AG04449 (cell line): ENCODE data around the gene CDK6.
"Not testable (repeated sequence)": the region's sequence is repeated elsewhere in the genome, so short reads cannot be mapped to it uniquely, and the experiment has no call there.

Experiments
- CTCF ChIA-PET: fragments of 350-600 bp; formaldehyde crosslinking; extraction: SDS; loops from one replicate; lab custom pipeline; 2021; ENCODE audit warnings: antibody characterized with exemption; lab: Yijun Ruan, JAX
- POLR2A ChIA-PET: fragments of 400-600, 350-600 bp; formaldehyde crosslinking; extraction: SDS; loops from one replicate; lab custom pipeline; 2020; ENCODE audit warnings: antibody characterized with exemption, inconsistent platforms; lab: Yijun Ruan, JAX
- DNase-seq: peaks from one replicate; pipeline ENCODE4 v3.0.0-alpha.2; 2010; ENCODE audit warnings: low read depth, low spot score
- H3K4me3 ChIP-seq: 2 replicates; pipeline ENCODE4 v1.5.1; 2011; ENCODE audit warnings: low read depth, mild to moderate bottlenecking, control low read depth, low read length
- TF ChIP-seq, protein P1 (sequence below): IDR thresholded peaks from one replicate; pipeline ENCODE4 v1.5.1; 2011; ENCODE audit warnings: mild to moderate bottlenecking, moderate library complexity, low read length, control low read depth, inconsistent platforms; ENCODE audit not compliant: insufficient read depth; ENCODE audit errors: missing control alignments

Gene CDK6

DNA sequence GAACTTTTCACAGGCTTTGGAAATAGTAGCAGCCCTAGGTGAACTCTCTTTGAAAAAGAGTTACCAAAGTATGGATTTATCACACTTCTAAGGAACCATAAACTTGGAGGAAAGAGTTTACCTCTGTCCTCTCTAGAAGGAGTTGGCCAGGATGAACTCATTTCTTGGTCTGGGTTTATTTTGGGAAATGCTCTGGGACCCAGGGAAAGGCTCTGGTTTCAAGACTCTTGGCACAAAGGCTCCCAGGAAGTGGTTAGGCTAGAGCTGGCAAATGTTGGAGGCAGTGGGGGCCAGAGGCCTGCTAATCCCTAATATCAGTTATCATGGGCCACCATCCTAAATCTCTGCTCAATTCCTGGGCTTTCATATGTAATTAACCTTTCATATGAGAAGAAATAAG is 36.3 kb upstream of the CDK6 start:
- TF ChIP-seq, protein P1, sequence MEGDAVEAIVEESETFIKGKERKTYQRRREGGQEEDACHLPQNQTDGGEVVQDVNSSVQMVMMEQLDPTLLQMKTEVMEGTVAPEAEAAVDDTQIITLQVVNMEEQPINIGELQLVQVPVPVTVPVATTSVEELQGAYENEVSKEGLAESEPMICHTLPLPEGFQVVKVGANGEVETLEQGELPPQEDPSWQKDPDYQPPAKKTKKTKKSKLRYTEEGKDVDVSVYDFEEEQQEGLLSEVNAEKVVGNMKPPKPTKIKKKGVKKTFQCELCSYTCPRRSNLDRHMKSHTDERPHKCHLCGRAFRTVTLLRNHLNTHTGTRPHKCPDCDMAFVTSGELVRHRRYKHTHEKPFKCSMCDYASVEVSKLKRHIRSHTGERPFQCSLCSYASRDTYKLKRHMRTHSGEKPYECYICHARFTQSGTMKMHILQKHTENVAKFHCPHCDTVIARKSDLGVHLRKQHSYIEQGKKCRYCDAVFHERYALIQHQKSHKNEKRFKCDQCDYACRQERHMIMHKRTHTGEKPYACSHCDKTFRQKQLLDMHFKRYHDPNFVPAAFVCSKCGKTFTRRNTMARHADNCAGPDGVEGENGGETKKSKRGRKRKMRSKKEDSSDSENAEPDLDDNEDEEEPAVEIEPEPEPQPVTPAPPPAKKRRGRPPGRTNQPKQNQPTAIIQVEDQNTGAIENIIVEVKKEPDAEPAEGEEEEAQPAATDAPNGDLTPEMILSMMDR = no peak
- DNase-seq = no peak
- H3K4me3 ChIP-seq = no peak overlapping the region
- ChIA-PET CTCF (no interaction called here), POLR2A (no interaction called here)

DNA sequence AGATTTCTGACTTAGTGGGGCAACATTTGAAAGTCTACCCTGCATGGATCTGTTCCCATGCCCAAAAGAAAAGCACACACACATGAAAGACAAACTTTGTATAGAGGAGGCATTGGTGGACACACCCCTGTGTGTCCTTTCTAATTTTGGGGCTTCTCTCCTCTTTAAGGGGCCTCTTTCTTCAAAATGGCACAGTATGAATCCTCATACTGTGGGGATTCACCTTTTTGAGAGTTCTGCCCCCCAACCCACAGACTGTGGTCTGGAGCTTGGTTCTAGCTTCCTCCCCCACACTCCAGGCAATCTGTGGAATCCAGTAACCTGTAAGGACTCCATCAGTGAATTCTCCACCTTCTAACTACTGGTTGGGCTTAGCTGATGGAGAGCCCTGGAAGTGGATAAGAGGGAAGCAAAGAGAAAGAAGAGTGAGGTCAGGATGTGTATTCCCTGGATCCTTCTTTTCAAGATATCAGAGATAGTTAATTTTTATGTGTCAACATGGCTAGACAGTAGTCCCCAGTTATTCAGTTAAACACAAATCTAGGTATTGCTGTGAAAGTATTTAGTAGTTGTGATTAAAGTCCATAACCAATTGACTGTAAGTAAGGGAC is 32.4 kb upstream of the CDK6 start:
- TF ChIP-seq, protein P1 = no peak
- ChIA-PET POLR2A (no interaction called here), CTCF (no interaction called here)
- H3K4me3 ChIP-seq = no peak overlapping the region
- DNase-seq = no peak

DNA sequence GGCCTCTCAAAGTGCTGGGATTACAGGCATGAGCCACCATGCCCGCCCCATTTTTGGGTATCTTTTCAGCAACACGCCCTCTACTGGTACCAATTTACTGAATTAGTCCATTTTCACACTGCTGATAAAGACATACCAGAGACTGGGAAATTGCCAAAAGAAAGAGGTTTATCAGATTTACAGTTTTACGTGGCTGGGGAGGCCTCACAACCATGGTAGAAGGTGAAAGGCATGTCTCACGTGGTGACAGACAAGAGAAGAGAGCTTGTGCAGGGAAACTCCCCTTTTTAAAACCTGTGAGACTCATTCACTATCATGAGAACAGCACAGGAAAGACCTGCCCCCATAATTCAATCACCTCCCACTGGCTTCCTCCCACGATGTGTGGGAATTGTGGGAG is 27.8 kb upstream of the CDK6 start:
- H3K4me3 ChIP-seq, CTCF ChIA-PET, POLR2A ChIA-PET, DNase-seq: not testable (repeated sequence)

DNA sequence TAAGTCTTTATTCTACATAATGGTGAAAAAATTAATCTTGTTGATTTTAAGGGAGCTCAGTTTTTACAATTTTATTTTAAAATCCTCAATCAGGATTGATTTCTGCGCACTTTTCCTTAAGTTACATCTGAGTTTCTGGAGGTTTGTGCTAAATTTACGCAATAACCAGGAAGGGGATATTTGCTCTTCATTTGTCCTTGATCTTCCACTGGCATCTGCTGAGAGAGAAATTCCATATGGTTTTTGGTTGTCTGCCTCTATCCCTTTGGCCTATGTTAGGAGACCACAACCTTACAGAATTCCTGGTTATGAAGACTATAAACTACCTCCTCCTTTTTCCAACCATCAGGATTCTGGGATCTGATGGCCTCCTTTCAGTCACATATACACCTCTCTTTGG is 20.1 kb upstream of the CDK6 start:
- DNase-seq = no peak
- CTCF ChIA-PET = no interaction called here
- POLR2A ChIA-PET = no interaction called here
- no peak overlapping the region for H3K4me3 ChIP-seq
- TF ChIP-seq, protein P1 = no peak

DNA sequence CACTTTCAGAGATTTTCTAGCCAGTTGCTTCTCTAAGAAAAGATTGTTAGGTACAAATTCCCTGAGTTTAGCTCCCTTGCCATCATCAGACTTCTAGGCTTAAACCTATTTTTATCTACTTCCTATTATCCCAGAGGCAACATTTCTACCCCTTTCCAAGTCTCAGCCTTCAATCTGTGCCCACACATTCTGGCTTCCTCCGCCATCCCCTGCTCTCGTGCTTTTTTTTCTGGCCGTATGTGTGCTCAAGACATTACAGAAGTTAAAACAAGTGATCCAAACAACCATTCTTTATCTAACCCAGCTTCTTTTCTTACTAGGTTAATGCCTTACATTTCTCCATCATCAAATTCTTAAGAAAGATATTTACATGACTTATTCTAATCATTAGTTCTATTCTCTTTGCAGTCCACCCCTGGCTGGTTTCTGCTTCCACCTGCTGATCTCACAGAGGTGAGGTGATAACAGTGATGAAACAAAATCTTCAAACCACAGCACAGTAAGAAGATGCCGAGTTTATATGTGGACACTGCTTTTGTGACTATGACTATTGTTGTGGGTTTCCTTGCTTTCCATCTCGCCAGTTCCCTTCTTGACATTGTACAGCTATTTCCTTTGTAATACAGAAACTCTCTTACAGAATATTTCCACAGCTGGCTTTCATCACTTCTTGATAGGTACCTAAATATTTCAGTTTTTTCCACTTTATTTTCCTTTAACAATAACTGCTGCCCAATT is 18.3 kb upstream of the CDK6 start:
- no peak for DNase-seq
- POLR2A ChIA-PET = no interaction called here
- TF ChIP-seq, protein P1 = no peak
- H3K4me3 ChIP-seq = no peak overlapping the region
- CTCF ChIA-PET = interaction anchor here (0.6 kb wide), 1 partner anchor 11 kb away, joined by 3 read pairs; no protein-coding TSS in a partner anchor

DNA sequence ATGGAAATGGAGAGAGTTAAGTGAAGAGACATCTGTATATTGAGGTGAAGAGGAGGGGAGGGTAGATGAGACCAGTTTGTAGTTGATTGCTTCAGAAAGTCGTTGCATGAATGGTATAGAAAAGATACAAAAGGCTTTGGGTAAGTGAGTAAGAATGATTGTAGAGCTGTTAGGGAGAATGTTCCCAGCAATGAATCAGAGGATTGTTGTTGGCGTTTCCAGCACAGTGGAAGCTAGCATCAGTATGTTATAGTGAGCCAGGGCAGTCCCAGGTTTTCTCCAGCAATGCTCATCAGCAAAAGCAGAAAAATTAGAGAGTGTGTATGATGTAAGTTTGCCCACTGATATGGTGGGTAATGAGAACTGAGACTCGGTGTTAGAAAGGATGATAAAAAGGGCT is 15.4 kb upstream of the CDK6 start:
- no peak for DNase-seq
- H3K4me3 ChIP-seq = no peak overlapping the region
- POLR2A ChIA-PET = no interaction called here
- CTCF ChIA-PET = no interaction called here
- TF ChIP-seq, protein P1 = no peak
